OCI-LY3 (cell line): ENCODE results near the gene PPP3CA.

Experiments used
- H2AFZ ChIP-seq: fragments of 200-600, 300-600 bp; shearing (Covaris generic); 2 replicates; pipeline ENCODE4 v1.6.0; 2014; ENCODE audit warnings: antibody characterized with exemption, low read depth, low read length
- H3K27ac ChIP-seq: fragments of 200-600, 300-600 bp; sonication (generic); 2 replicates; pipeline ENCODE4 v1.5.1; 2014; ENCODE audit warnings: mild to moderate bottlenecking, low read length, moderate library complexity, mixed read lengths
- H3K27me3 ChIP-seq: fragments of 200-600, 300-600 bp; sonication (generic); 2 replicates; pipeline ENCODE4 v1.6.1; 2014; ENCODE audit warnings: low read depth, low read length, mixed read lengths
- H3K36me3 ChIP-seq: fragments of 200-600, 300-600 bp; sonication (generic); replicated peaks from 2 replicates; pipeline ENCODE3; 2014; ENCODE audit warnings: low read depth, low read length, mixed read lengths
- H3K4me1 ChIP-seq: fragments of 300-600, 200-600 bp; sonication (generic); 2 replicates; pipeline ENCODE4 v1.6.1; 2014; ENCODE audit warnings: low read length, mixed read lengths
- H3K4me2 ChIP-seq: fragments of 200-600, 300-600 bp; sonication (generic); 2 replicates; pipeline ENCODE4 v1.6.1; 2014; ENCODE audit warnings: low read length, mixed read lengths
- H3K4me3 ChIP-seq: fragments of 300-600, 200-600 bp; sonication (generic); 2 replicates; pipeline ENCODE4 v1.5.1; 2014; ENCODE audit warnings: antibody characterized with exemption, mild to moderate bottlenecking, low read length, moderate library complexity
- H3K79me2 ChIP-seq: fragments of 300-600, 200-600 bp; shearing (Covaris generic); 2 replicates; pipeline ENCODE4 v1.6.1; 2014; ENCODE audit warnings: mild to moderate bottlenecking, low read length, mixed read lengths
- H3K9ac ChIP-seq: fragments of 300-600, 200-600 bp; shearing (Covaris generic); 2 replicates; pipeline ENCODE4 v1.6.0; 2014; ENCODE audit warnings: mild to moderate bottlenecking, low read length, moderate library complexity
- H3K9me3 ChIP-seq: fragments of 200-600, 300-600 bp; shearing (Covaris generic); 2 replicates; pipeline ENCODE4 v1.6.1; 2014; ENCODE audit warnings: low read length, mixed read lengths; ENCODE audit not compliant: insufficient read depth
- H4K20me1 ChIP-seq: fragments of 200-600, 300-600 bp; sonication (generic); 2 replicates; pipeline ENCODE4 v1.6.1; 2016; ENCODE audit warnings: low read length, mixed read lengths; ENCODE audit not compliant: insufficient read depth
- EZH2phosphoT487 ChIP-seq: fragments of 200-600 bp; shearing (Covaris generic); IDR thresholded peaks from 2 replicates; pipeline ENCODE4 v1.6.1; 2018; ENCODE audit warnings: antibody characterized with exemption, mixed run types, low read depth
- TF ChIP-seq, protein P1 (sequence below): fragments of 200-600, 300-600 bp; sonication (generic); IDR thresholded peaks from 2 replicates; pipeline ENCODE4 v1.5.1; 2014; ENCODE audit warnings: antibody characterized with exemption, low read length, low read depth

The PPP3CA gene

DNA sequence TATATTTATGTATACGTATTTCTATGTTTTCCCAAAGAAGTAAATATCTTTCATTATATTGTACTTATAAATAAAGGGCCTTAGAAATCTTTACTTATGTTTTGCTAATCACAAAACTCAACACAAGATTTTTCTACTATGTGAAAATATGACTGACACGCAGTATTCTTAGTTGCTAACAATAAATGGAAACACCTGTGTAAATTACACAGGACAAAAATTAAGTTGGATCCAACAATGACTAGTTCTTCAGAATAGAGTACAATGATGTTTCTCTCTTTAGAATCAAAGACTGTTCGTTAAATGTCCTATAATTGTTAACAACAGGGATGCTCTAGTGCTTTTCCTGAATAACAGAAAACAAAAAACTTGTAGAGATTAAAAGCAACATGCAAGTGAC is 96.1 kb downstream of the PPP3CA start:
- no peak for TF ChIP-seq EZH2phosphoT487
- TF ChIP-seq, protein P1, sequence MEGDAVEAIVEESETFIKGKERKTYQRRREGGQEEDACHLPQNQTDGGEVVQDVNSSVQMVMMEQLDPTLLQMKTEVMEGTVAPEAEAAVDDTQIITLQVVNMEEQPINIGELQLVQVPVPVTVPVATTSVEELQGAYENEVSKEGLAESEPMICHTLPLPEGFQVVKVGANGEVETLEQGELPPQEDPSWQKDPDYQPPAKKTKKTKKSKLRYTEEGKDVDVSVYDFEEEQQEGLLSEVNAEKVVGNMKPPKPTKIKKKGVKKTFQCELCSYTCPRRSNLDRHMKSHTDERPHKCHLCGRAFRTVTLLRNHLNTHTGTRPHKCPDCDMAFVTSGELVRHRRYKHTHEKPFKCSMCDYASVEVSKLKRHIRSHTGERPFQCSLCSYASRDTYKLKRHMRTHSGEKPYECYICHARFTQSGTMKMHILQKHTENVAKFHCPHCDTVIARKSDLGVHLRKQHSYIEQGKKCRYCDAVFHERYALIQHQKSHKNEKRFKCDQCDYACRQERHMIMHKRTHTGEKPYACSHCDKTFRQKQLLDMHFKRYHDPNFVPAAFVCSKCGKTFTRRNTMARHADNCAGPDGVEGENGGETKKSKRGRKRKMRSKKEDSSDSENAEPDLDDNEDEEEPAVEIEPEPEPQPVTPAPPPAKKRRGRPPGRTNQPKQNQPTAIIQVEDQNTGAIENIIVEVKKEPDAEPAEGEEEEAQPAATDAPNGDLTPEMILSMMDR: no peak
- Histone ChIP-seq H4K20me1 (no peaks in the 10 kb centered on the region), H2AFZ (no peak overlapping the region), H3K4me1 (peaks cover 28% of the 10 kb centered on the region), H3K79me2 (peaks cover 36% of the 10 kb centered on the region), H3K4me2 (no peak overlapping the region), H3K9me3 (no peaks in the 10 kb centered on the region), H3K36me3 (no peaks in the 10 kb centered on the region), H3K9ac (no peak overlapping the region), H3K27ac (no peak overlapping the region), H3K4me3 (no peak overlapping the region), H3K27me3 (no peaks in the 10 kb centered on the region)

DNA sequence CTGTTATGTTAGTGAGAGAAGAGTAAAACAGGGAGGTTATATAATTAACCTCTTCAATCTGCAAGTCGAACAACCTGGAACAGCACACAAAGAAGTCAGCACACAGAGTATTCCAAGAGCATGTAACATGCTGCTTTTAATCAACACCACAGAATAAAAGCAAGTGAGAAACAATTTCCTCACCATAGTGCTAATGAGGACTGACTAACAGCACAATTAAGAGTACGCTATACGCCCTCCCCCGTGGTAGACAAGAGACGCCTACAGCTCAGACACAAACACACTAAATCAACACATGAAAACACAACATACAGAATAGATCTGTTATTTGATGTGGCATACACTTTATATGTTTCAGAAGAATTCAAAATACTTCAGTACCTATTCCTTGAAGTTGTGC is 103.0 kb downstream of the PPP3CA start:
- H3K79me2 ChIP-seq: peaks cover 34% of the 10 kb centered on the region
- H3K9me3 ChIP-seq: no peaks in the 10 kb centered on the region
- H2AFZ ChIP-seq: no peak overlapping the region
- H3K4me3 ChIP-seq: no peak overlapping the region
- H3K4me2 ChIP-seq: no peak overlapping the region
- H3K36me3 ChIP-seq: no peaks in the 10 kb centered on the region
- TF ChIP-seq, protein P1: no peak
- no peak for TF ChIP-seq EZH2phosphoT487
- no peak overlapping the region for H3K27ac ChIP-seq
- H3K27me3 ChIP-seq: no peaks in the 10 kb centered on the region
- H3K9ac ChIP-seq: no peak overlapping the region
- peaks cover 6% of the 10 kb centered on the region; the same call in 1 of the 2 replicates for H3K4me1 ChIP-seq
- peaks cover 15% of the 10 kb centered on the region; the same call in 1 of the 2 replicates for H4K20me1 ChIP-seq

DNA sequence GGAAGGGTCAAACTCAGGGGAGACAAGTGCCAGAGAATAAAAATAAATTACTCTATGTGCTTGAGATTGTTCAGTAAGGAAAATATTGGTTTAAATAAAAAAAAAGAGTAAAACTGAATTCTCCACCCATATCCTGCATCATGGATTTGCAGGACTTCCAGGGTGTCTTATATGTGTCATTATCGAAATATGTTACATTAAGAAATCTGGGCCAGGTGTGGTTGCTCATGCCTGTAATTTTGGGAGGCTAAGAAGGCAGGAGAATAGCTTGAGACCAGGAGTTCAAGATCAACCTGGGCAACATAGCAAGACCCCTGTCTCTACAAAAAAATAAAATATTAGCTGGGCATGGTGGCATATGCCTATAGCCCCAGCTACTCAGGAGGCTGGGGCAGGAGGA is 104.9 kb downstream of the PPP3CA start:
- H3K4me3 ChIP-seq: no peak overlapping the region
- TF ChIP-seq EZH2phosphoT487: no peak
- TF ChIP-seq, protein P1: no peak

DNA sequence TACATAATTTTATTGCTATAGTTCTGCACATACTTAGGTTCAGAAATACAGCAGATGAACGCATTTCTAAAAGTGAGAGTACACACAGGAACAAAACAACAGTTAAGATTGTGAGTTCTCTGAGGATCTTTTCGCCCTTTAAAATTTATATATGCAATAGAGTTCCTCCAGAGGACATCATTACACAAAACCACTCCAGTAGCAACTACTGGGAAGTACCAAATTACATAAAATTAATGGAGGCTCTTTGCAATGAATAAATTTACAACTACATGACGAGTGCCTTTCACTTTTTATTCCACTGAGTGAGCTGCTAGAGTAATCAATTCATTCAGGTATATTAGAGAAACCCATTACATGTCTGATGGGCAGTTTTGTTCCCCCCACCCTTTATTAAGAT is 107.2 kb downstream of the PPP3CA start:
- no peak overlapping the region for H3K27ac ChIP-seq
- no peak for TF ChIP-seq EZH2phosphoT487

More for the DNA sequence above, 104.9 kb downstream of the PPP3CA start:
- H4K20me1 ChIP-seq: peaks cover 19% of the 10 kb centered on the region; the same call in 1 of the 2 replicates
- no peak overlapping the region for H2AFZ ChIP-seq
- peaks cover 49% of the 10 kb centered on the region for H3K79me2 ChIP-seq
- no peak overlapping the region for H3K9ac ChIP-seq
- H3K27me3 ChIP-seq: no peaks in the 10 kb centered on the region
- peaks cover 6% of the 10 kb centered on the region; the same call in 1 of the 2 replicates for H3K4me1 ChIP-seq
- no peak overlapping the region for H3K27ac ChIP-seq
- H3K36me3 ChIP-seq: no peaks in the 10 kb centered on the region
- no peaks in the 10 kb centered on the region for H3K9me3 ChIP-seq
- H3K4me2 ChIP-seq: no peak overlapping the region

More for the DNA sequence above, 107.2 kb downstream of the PPP3CA start:
- Histone ChIP-seq H3K27me3 (no peaks in the 10 kb centered on the region), H3K4me3 (no peak overlapping the region), H3K36me3 (no peaks in the 10 kb centered on the region), H3K9ac (no peak overlapping the region), H3K79me2 (peaks cover 62% of the 10 kb centered on the region), H3K4me2 (0 out of 2 replicates have a peak overlapping the region, but pooled peaks have one; percentile 1), H4K20me1 (peaks cover 23% of the 10 kb centered on the region; the same call in 1 of the 2 replicates), H3K9me3 (no peaks in the 10 kb centered on the region), H3K4me1 (peaks cover 13% of the 10 kb centered on the region), H2AFZ (no peak overlapping the region)
